IPS-11a (cell line): ENCODE measurements around the gene NDUFS6.
A peak's percentile ranks its signal among the peaks of the same experiment; 100 is the strongest.

Experiments used
- H3K4me3 ChIP-seq: one replicate; pipeline ENCODE4 v1.5.1; 2013; ENCODE audit warnings: low read depth, low read length, control low read depth

NDUFS6 gene

GRCh38 chr5:1796371-1797102 lies 4.7 kb upstream of the NDUFS6 start:
- H3K4me3 ChIP-seq = no peak overlapping the region

GRCh38 chr5:1797103-1797800 lies 4.0 kb upstream of the NDUFS6 start:
- H3K4me3 ChIP-seq = no peak overlapping the region

- H3K4me3 ChIP-seq = no peak overlapping the region
Measured at GRCh38 chr5:1797855-1798254, 3.4 kb upstream of the NDUFS6 start.

- peak overlapping the region; percentile 69 for H3K4me3 ChIP-seq
Measured at GRCh38 chr5:1798589-1798988, 2.6 kb upstream of the NDUFS6 start.

GRCh38 chr5:1799110-1799601 lies 2.1 kb upstream of the NDUFS6 start:
- H3K4me3 ChIP-seq = peak overlapping the region; percentile 69

GRCh38 chr5:1799602-1800471 lies 1.4 kb upstream of the NDUFS6 start, which contains the start of gene MRPL36:
Gene MRPL36 (minus strand): TSS chr5:1799837. CDS start chr5:1798935, 902 bp downstream.
- H3K4me3 ChIP-seq = peak within 1 kb of the TSS; percentile 95

- H3K4me3 ChIP-seq = peak overlapping the region; percentile 95
Measured at GRCh38 chr5:1800472-1801221, 560 bp upstream of the NDUFS6 start.

GRCh38 chr5:1801967-1802295 lies 724 bp downstream of the NDUFS6 start:
- H3K4me3 ChIP-seq = peak overlapping the region; percentile 95

GRCh38 chr5:1803192-1803591 lies 2.0 kb downstream of the NDUFS6 start:
- H3K4me3 ChIP-seq = no peak overlapping the region

GRCh38 chr5:1804001-1804690 lies 2.9 kb downstream of the NDUFS6 start:
- H3K4me3 ChIP-seq = no peak overlapping the region

- H3K4me3 ChIP-seq = no peak overlapping the region
Measured at GRCh38 chr5:1805326-1805725, 4.1 kb downstream of the NDUFS6 start.

- no peak overlapping the region for H3K4me3 ChIP-seq
Measured at GRCh38 chr5:1805736-1806135, 4.5 kb downstream of the NDUFS6 start.

GRCh38 chr5:1806199-1806598 lies 5.0 kb downstream of the NDUFS6 start:
- H3K4me3 ChIP-seq = no peak overlapping the region

- no peak overlapping the region for H3K4me3 ChIP-seq
Measured at GRCh38 chr5:1806974-1807373, 5.8 kb downstream of the NDUFS6 start.

- no peak overlapping the region for H3K4me3 ChIP-seq
Measured at GRCh38 chr5:1807451-1808185, 6.4 kb downstream of the NDUFS6 start.

GRCh38 chr5:1808439-1808838 lies 7.2 kb downstream of the NDUFS6 start:
- H3K4me3 ChIP-seq = no peak overlapping the region

- no peak overlapping the region for H3K4me3 ChIP-seq
Measured at GRCh38 chr5:1809416-1810035, 8.3 kb downstream of the NDUFS6 start.

- no peak overlapping the region for H3K4me3 ChIP-seq
Measured at GRCh38 chr5:1810581-1811101, 9.4 kb downstream of the NDUFS6 start.
